GM21423 (cell line): ENCODE results near the gene CDC42EP3.

ENCODE experiments used
- ATAC-seq: cut with Tn5 transposase; IDR thresholded peaks from one replicate; pipeline ENCODE4 v1.9.1; 2021; ENCODE audit warnings: mild to moderate bottlenecking, moderate library complexity; ENCODE audit not compliant: unreplicated experiment

Gene CDC42EP3

DNA sequence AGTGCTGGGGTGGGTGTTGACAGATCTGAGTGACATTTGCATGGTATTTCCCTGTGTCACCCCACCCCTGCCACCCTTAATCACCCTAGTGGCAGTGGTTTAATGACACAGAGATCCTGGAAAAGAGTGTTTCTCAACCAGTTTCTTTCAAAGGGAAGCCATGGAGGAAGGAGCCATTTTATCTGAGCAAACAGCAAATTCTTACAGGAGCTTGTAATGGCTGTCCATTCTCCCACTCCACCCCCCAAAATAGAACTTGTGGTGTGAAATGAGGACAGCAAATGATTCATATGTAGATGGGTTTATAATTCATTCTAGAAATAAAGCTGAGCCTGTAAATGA lies 51.5 kb downstream of the CDC42EP3 start:
- no peak for ATAC-seq

DNA sequence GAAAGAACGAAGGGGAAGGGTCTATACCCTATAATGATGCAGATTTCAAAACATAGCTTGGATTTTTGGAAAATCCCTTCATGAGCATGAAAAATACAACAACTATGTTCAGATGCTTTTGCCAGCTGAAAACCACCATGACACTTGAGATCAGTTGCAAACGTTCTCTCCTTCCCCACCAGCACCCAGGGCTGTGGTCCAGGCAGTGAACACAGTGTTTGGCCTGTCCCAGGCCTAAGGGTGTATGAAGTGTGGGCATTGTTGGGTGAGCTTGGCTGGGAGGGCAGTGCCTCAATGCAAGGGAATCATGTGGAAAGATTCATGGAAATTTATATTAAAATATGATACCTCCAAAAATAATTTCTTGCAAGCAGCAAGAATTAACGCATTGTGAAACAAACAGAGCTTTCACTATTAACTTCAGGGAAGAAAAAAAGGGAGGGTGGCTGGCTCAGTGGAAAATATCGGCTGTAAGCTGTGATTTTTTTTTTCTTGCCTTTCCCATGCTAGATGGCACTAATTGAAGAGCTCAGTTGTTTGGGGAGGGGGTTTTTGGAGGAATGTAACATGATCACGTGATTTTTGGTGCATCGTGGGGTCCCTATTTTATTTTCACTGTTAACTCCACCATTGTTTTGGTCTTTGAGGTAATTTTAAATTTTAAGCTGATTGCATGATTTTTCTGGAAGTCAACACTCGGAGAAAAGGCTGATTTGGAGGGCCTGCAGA lies 52.0 kb downstream of the CDC42EP3 start:
- no peak for ATAC-seq

- no peak for ATAC-seq
These were observed 53.1 kb downstream of the CDC42EP3 start for GRCh38 chr2:37618326-37618725.

DNA sequence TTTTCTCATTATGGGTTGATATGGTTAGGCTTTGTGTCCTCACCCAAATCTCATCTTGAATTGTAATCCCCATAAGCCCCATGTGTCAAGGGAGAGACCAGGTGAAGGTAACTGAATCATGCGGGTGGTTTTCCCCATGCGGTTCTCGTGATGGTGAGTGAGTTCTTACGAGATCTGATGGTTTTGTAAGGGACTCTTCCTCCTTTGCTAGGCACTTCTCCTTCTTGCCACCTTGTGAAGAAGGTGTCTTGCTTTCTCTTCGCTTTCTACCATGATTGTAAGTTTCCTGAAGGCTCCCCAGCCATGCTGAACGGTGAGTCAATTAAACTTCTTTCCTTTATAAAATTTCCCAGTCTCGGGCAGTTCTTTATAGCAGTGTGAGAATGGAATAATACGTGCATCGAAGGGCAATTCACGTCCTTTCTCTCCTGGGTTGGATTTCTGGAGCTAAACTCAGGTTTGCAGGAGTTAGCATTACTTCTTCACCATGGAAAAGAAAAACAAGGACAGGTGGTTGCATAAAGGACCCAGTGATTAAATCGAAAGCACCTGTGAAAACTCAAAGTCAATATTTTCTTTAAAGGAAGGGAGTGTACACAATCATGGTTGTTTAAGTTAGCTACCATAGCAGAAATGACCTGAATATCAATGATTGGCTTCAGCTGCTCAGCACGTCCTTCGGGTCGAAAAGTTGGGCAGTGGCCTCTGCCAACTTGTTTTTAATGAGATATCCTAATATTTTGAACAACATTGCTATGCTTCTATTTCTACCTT lies 54.1 kb downstream of the CDC42EP3 start:
- no peak for ATAC-seq

DNA sequence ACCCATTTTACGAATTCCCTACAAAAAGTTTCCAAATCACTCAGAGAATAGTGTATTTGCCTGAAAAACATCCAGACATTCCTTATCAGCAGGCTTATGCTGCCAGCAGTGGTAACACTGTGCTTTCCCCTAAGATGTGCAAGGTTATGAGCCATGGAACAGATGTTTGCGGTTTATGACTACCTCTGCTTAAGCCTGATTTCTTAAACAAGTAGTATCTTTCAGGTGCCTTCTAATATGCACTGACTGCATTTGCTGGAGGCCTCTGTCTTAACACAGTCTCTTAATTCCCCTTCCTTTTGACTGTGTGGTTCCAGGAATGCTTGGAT lies 54.8 kb downstream of the CDC42EP3 start:
- no peak for ATAC-seq

- peak; percentile 58 for ATAC-seq
These were observed 55.4 kb downstream of the CDC42EP3 start for GRCh38 chr2:37615804-37616676.

GRCh38 chr2:37614061-37614738 lies 57.2 kb downstream of the CDC42EP3 start:
- ATAC-seq = no peak

DNA sequence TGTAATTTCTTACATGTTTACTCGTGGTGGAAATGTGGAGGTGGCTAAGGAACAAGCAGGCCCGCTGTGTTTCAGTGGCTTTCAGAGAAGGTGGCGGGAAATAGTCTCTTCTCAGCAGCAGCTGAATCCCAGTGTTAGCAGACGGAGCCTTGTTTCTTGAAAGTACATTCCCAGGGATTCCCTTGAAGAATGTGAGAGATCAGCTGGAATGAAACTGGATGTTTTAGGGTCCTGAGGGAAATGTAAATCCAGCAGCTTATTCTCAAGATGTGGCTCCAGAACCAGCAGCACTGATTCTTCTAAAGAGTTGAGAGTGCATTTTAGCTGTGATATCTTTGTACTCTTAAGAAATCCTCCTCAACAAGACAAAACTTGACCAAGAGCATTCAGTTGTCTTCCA lies 59.1 kb downstream of the CDC42EP3 start:
- no peak for ATAC-seq

DNA sequence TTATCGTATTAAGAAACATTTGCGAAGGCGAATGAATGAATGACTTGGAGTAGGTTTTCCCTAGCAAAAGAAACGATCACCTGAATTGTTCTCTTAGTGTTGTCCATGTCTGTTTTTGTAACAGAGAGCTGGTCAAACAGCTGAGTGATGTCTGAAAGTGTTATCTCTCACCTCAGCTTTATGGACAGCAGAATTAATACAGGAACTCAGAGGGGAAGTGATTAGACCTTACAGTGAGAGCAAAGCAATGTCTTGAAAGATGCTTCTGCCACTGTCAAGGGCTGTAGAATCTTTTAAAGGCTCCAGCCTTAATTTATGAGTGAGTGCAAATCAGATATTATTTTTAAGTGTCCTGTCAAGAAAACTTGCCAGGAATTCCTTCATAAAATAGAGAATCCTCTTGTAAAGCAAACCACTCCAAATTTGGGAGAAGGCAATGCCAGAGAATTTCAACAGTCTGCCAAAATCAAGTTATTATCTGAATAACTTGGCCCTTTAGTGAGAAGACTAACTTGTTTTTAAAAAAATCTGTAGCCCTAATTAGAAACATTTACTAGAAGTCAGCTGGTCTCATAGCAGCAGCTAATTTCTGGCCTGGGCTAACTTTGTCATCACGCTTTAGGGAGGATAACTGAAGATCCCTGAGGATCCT lies 60.7 kb downstream of the CDC42EP3 start:
- no peak for ATAC-seq

DNA sequence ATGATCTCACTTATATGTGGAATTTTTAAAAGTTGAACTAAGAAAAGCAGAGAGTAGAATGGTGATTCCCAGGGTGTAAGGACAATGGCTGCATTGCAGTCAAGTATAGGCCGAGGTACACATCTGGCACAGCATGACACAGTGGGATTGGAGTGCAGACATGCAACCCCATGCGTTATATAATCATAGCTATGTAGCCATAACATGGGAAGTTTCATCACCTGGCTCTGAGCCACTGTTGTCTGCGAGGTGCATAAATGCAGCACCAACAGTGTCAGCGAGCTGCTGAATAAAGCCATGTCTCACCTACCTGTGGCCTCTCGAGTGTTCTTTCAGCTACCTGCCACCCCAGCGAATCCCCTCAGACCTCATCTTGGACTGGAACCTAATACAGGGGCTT lies 61.7 kb downstream of the CDC42EP3 start:
- no peak for ATAC-seq

DNA sequence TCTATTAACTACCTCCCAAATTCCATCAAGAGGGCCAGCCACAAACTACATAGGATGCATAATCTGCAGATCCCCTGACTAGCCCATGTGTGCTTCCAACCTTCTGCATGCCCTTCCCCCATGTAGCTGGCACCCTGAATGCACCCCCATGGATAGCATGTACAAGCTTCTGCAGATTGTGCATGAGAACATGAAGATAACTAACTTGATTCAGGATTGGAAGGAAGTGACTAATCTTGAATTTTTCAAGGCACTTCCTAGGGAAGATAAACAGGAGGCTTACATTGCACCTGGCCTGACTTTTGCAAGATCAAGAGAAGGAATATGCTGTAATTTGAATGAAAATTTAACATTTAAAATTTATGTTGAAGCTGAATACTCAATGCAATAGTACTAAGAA lies 66.7 kb downstream of the CDC42EP3 start:
- no peak for ATAC-seq

- ATAC-seq = no peak
These were observed 68.7 kb downstream of the CDC42EP3 start for GRCh38 chr2:37602702-37603101.

GRCh38 chr2:37602040-37602439 lies 69.4 kb downstream of the CDC42EP3 start:
- no peak for ATAC-seq

- no peak for ATAC-seq
These were observed 69.9 kb downstream of the CDC42EP3 start for GRCh38 chr2:37601569-37601968.

DNA sequence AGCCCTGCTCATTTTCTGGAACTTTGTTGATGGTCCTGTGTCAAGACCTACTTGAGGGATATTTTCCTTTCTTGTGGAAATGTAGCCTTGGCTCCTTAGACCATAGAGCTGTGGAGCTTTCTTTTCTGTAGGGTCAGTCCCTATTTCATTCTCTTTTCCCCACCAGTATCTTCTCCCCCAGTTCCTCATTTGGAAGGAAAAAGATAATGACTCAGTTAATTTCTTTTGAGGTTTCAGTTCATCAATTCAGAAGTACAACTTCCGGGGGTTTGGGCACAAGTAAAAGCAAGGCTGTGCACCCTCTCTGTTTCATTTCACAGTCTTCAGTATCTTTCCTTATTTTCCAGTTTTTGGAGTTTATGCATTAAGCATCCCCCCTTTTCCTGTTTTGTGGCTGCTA lies 70.7 kb downstream of the CDC42EP3 start:
- ATAC-seq = peak; percentile 69

GRCh38 chr2:37599688-37600525 lies 71.5 kb downstream of the CDC42EP3 start:
- no peak for ATAC-seq

- ATAC-seq = no peak
These were observed 77.7 kb downstream of the CDC42EP3 start for GRCh38 chr2:37593694-37594093.

DNA sequence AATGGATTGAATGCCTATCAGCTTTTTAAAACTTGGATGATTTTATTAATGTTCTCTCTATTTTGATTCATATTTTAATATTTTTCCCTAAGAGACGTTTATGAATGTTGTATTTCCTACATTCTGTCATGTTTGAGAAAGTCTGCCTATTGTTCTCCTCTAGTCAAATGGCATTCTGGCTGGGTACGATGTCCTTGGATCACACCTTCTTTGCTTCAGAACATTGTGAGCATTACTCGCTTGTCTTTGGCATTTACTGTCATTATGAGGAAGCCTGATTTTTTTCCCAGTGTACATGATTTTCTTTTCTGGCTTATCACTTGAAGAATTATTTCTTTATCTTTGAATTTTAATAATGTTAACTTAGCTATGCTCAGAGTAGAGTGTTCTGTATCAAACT lies 78.4 kb downstream of the CDC42EP3 start:
- ATAC-seq = no peak
